Uterus (tissue), 4 donors: ENCODE measurements around the gene KRT20. TPM values are rescaled to one million over a fixed set of nuclear protein-coding genes. Genes with fewer than 3 reads are reported as not detected.
A peak's percentile ranks its signal among the peaks of the same experiment; 100 is the strongest.

Experiments
- DNase-seq, 2 donors: peaks; one replicate each; pipeline ENCODE4 v3.0.0-alpha.2; 2019 to 2020
- H3K27ac ChIP-seq, 2 donors: fragments of 200-600 bp; sonication (generic); 1 replicate in 1 of 2; 2 replicates in 1 of 2; pipeline ENCODE4 v1.5.1; 2016 to 2018
- H3K27me3 ChIP-seq, 2 donors: fragments of 200-600 bp; sonication (generic); one replicate each; pipeline ENCODE4 v1.5.1; 2018 to 2019; ENCODE audit warnings: control low read depth in 1 of 2
- H3K36me3 ChIP-seq, 2 donors: fragments of 200-600 bp; sonication (generic); one replicate each; pipeline ENCODE4 v1.5.1; 2019; ENCODE audit warnings: control low read depth in 1 of 2
- H3K4me1 ChIP-seq, 2 donors: fragments of 200-600 bp; sonication (generic); one replicate each; pipeline ENCODE4 v1.5.1; 2018 to 2019; ENCODE audit warnings: control low read depth in 1 of 2
- H3K4me3 ChIP-seq, 2 donors: fragments of 200-600 bp; sonication (generic); 1 replicate in 1 of 2; 2 replicates in 1 of 2; pipeline ENCODE4 v1.5.1; 2018 to 2019; ENCODE audit warnings: mild to moderate bottlenecking in 1 of 2
- H3K9me3 ChIP-seq, 2 donors: fragments of 200-600 bp; sonication (generic); one replicate each; pipeline ENCODE4 v1.5.1; 2019; ENCODE audit warnings: control low read depth in 1 of 2
- POLR2A ChIP-seq, 2 donors: fragments of 450-650 bp; IDR thresholded peaks; one replicate each; pipeline ENCODE4 v1.6.1; 2016; ENCODE audit warnings: antibody characterized with exemption in 2 of 2, mild to moderate bottlenecking in 1 of 2, moderate library complexity in 1 of 2
- intact Hi-C: fragments of 100-400 bp; cut with DNase I; formaldehyde crosslinking; loops from one replicate; pipeline ENCODE4 v1.15.1; 2023; ENCODE audit warnings: low total_unique reads
- total RNA-seq, 4 donors: library from RNA; depleted of rRNA in 3 of 4; stranded (reverse); fragments of >200 nt in 3 of 4; gene quantifications; one replicate each; pipeline versions ENCODE4 v1.1.0 to v1.2.4, GENCODE V29; 2014 to 2023
- TF ChIP-seq, protein P1 (sequence below), 4 experiments: fragments of 200-600 bp in 2 of 4; fragments of 450-650 bp in 2 of 4; sonication (generic) in 2 of 4; IDR thresholded peaks; one replicate each; pipeline ENCODE4 v1.5.1; 2016 to 2019; ENCODE audit warnings: antibody characterized with exemption in 4 of 4, mild to moderate bottlenecking in 2 of 4, moderate library complexity in 1 of 4
- donor health status: DM: yes; HTN: yes; CAD: no.

KRT20 gene
- total RNA-seq, 4 donors from 2014 or later: 0.26 to 0.83 (median 0.29) TPM; not detected in 1

DNA sequence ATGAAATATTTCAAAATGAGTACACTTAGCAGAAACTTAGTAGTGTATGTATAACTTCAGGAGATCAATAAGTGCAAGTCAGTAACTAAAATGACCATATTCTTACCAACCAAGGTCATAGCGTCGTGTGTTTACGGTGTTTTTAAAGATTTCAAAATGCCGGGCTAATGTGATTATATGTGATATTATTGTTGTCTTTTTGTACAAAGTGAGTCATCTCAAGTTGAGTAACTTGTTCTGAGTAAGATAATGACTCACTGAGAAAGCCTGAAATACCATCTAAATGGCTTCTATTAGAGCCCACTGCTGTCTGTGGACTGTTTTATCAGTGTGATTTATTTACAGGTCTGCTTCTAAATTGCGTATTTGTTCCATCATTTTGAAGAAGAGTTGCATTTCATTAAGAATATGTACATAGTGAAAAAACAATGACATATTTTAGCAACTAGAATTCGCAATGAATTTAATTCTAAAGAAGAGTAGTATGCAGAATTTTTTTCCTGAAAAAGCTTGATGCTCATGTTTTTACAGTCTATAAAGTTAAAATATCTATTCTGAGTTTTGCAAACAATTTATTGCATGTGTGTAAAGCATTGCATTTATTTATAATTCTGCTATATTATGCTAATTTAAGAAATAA lies 30.7 kb downstream of the KRT20 start:
- Histone ChIP-seq H3K27me3 (no peaks in the 10 kb centered on the region), H3K36me3 (no peaks in the 10 kb centered on the region), H3K4me1 (peaks cover 0 to 9% of the 10 kb centered on the region in 2 donors), H3K4me3 (no peak overlapping the region), H3K9me3 (no peaks in the 10 kb centered on the region), H3K27ac (peak overlapping the region; percentile 18 to 66)
- intact Hi-C loops: loop anchor here (10.0 kb wide), 1 partner anchor 791 kb away; no protein-coding TSS in a partner anchor
- DNase-seq: no peak
- TF ChIP-seq, protein P1, sequence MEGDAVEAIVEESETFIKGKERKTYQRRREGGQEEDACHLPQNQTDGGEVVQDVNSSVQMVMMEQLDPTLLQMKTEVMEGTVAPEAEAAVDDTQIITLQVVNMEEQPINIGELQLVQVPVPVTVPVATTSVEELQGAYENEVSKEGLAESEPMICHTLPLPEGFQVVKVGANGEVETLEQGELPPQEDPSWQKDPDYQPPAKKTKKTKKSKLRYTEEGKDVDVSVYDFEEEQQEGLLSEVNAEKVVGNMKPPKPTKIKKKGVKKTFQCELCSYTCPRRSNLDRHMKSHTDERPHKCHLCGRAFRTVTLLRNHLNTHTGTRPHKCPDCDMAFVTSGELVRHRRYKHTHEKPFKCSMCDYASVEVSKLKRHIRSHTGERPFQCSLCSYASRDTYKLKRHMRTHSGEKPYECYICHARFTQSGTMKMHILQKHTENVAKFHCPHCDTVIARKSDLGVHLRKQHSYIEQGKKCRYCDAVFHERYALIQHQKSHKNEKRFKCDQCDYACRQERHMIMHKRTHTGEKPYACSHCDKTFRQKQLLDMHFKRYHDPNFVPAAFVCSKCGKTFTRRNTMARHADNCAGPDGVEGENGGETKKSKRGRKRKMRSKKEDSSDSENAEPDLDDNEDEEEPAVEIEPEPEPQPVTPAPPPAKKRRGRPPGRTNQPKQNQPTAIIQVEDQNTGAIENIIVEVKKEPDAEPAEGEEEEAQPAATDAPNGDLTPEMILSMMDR (IDR thresholded peaks at IDR 0.05): no peak
- no peak for TF ChIP-seq POLR2A (IDR thresholded peaks at IDR 0.05)

GRCh38 chr17:40852364-40852763 lies 32.7 kb downstream of the KRT20 start:
- H3K36me3 ChIP-seq: no peaks in the 10 kb centered on the region
- intact Hi-C loops: loop anchor here (10.0 kb wide), 1 partner anchor 792 kb away; no protein-coding TSS in a partner anchor

GRCh38 chr17:40850293-40850972 lies 34.6 kb downstream of the KRT20 start:
- H3K9me3 ChIP-seq: no peaks in the 10 kb centered on the region
- intact Hi-C loops: loop anchor here (10.0 kb wide), 1 partner anchor 794 kb away; no protein-coding TSS in a partner anchor
- no peak for DNase-seq
- no peaks in the 10 kb centered on the region for H3K27me3 ChIP-seq
- no peak overlapping the region for H3K27ac ChIP-seq
- no peak overlapping the region for H3K4me3 ChIP-seq
- H3K4me1 ChIP-seq: peaks cover 0 to 4% of the 10 kb centered on the region in 2 donors
- no peaks in the 10 kb centered on the region for H3K36me3 ChIP-seq
- TF ChIP-seq POLR2A (IDR thresholded peaks at IDR 0.05): no peak
- TF ChIP-seq, protein P1 (IDR thresholded peaks at IDR 0.05): no peak

More at GRCh38 chr17:40852364-40852763, 32.7 kb downstream of the KRT20 start:
- no peak for TF ChIP-seq POLR2A (IDR thresholded peaks at IDR 0.05)
- TF ChIP-seq, protein P1 (IDR thresholded peaks at IDR 0.05): no peak
- Histone ChIP-seq H3K9me3 (no peaks in the 10 kb centered on the region), H3K27me3 (no peaks in the 10 kb centered on the region), H3K27ac (no peak overlapping the region), H3K4me1 (peaks cover 0 to 7% of the 10 kb centered on the region in 2 donors), H3K4me3 (no peak overlapping the region)
- DNase-seq: no peak

DNA sequence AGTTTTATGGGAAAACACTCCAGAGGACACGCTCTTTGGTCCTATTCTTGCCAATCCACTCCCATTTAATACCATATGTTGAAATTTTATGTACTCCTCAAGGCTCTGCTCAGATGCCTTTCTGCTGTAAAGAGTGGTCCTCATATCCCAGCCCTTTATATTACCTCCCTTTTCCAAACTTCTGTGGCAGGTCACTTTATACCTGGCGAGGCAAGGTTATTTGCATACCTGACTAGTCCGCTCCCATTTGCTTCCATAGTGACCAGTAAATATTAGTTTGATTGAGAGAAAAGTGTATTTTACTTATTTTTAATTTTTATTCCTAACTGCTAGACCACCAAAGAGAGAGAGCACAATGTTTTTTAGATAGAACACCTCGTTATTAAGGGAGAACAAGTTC lies 35.3 kb downstream of the KRT20 start:
- Histone ChIP-seq H3K9me3 (no peaks in the 10 kb centered on the region), H3K27me3 (no peaks in the 10 kb centered on the region), H3K27ac (no peak overlapping the region), H3K4me1 (peaks cover 0 to 4% of the 10 kb centered on the region in 2 donors), H3K36me3 (no peaks in the 10 kb centered on the region), H3K4me3 (no peak overlapping the region)
- intact Hi-C loops: loop anchor here (10.0 kb wide), 1 partner anchor 795 kb away; no protein-coding TSS in a partner anchor
- no peak for TF ChIP-seq POLR2A (IDR thresholded peaks at IDR 0.05)
- TF ChIP-seq, protein P1 (IDR thresholded peaks at IDR 0.05): no peak
- no peak for DNase-seq
